Measurements from ENCODE around the gene PSME1.

GRCh38 chr14:24184104-24184970 lies 48.3 kb downstream of the PSME1 start:
- no peak for TF ChIP-seq CTCF (IDR thresholded peaks at IDR 0.05 in 4 of 5, conservative IDR thresholded peaks at IDR 0.05 in 1 of 5)
- TF ChIP-seq POLR2A (IDR thresholded peaks at IDR 0.05), result no peak

Data from gastrocnemius medialis (tissue), 4 donors.